GM12878 (cell line): ENCODE data around the gene CREB5. TPM values are rescaled to one million over a fixed set of nuclear protein-coding genes. Genes with fewer than 3 reads are reported as not detected.

Source experiments
- CBFB ChIP-seq: IDR thresholded peaks from 2 replicates; pipeline ENCODE4 v1.6.1; 2016; ENCODE audit warnings: antibody characterized with exemption, low read depth
- MYB ChIP-seq: fragments of 150-350 bp; IDR thresholded peaks from 2 replicates; pipeline ENCODE4 v1.6.1; 2014; ENCODE audit warnings: mild to moderate bottlenecking, low read depth, low read length, borderline replicate concordance
- NR2C1 ChIP-seq: fragments of 450-650 bp; IDR thresholded peaks from 2 replicates; pipeline ENCODE4 v1.6.1; 2017; ENCODE audit warnings: antibody characterized with exemption, mild to moderate bottlenecking, moderate library complexity
- PAX5 ChIP-seq: IDR thresholded peaks from 2 replicates; pipeline ENCODE4 v1.6.1; 2011; ENCODE audit warnings: low read depth, low read length, borderline replicate concordance
- RAD21 ChIP-seq: IDR thresholded peaks from 2 replicates; pipeline ENCODE4 v1.6.1; 2011; ENCODE audit warnings: mild to moderate bottlenecking, low read depth, low read length, moderate library complexity; ENCODE audit not compliant: insufficient read depth
- SPI1 ChIP-seq: IDR thresholded peaks from 2 replicates; pipeline ENCODE4 v1.6.1; 2011; ENCODE audit warnings: low read depth, mild to moderate bottlenecking, low read length, moderate library complexity, borderline replicate concordance; ENCODE audit not compliant: insufficient read depth
- SREBF2 ChIP-seq: IDR thresholded peaks from 2 replicates; pipeline ENCODE4 v1.6.1; 2012; ENCODE audit warnings: mild to moderate bottlenecking, low read length
- TCF3 ChIP-seq: IDR thresholded peaks from 2 replicates; pipeline ENCODE4 v1.6.1; 2012; ENCODE audit warnings: low read depth, mild to moderate bottlenecking, low read length, borderline replicate concordance; ENCODE audit not compliant: insufficient read depth
- ZBED1 ChIP-seq: IDR thresholded peaks from 2 replicates; pipeline ENCODE4 v1.6.1; 2016; ENCODE audit warnings: borderline replicate concordance
- polyA plus RNA-seq, 11 experiments: library from polyadenylated mRNA; depleted of rRNA in 4 of 11; unstranded in 6 of 11; stranded (reverse) in 5 of 11; fragments of >200 nt; fragmentation: Nextera tagmentation in 4 of 11; fragmentation: Illumina TruSeq in 1 of 11; extraction: Ambion mirVana in 4 of 11; extraction: Trizol in 1 of 11; gene quantifications; 1 replicate in 1 of 11; 2 replicates in 10 of 11; pipeline versions ENCODE4 v1.2.1 to v1.2.3, GENCODE V29; 2011 to 2016; ENCODE audit warnings: inconsistent platforms in 2 of 11, missing spikeins in 2 of 11, low read depth in 1 of 11
- total RNA-seq, 4 experiments: library from RNA; depleted of rRNA in 3 of 4; stranded (reverse); fragments of >200 nt in 3 of 4; fragmentation: Illumina TruSeq in 1 of 4; extraction: Trizol in 1 of 4; gene quantifications; 2 replicates each; pipeline versions ENCODE4 v1.2.1 to v1.2.3, GENCODE V29; 2013 to 2021
- TF ChIP-seq, protein P1 (sequence below): fragments of 450-650 bp; IDR thresholded peaks from 2 replicates; pipeline ENCODE4 v1.6.1; 2017; ENCODE audit warnings: borderline replicate concordance
- TF ChIP-seq, protein P2 (sequence below): fragments of 450-650 bp; IDR thresholded peaks from 2 replicates; pipeline ENCODE4 v1.6.1; 2016; ENCODE audit warnings: mild to moderate bottlenecking, moderate library complexity, borderline replicate concordance
- TF ChIP-seq, protein P3 (sequence below): fragments of 150-350 bp; IDR thresholded peaks from 2 replicates; pipeline ENCODE4 v1.6.1; 2016; ENCODE audit warnings: low read depth, low read length
- TF ChIP-seq, protein P4 (sequence below): IDR thresholded peaks from 2 replicates; pipeline ENCODE4 v1.6.1; 2011; ENCODE audit warnings: mild to moderate bottlenecking, low read depth, low read length, moderate library complexity; ENCODE audit not compliant: insufficient replicate concordance
- TF ChIP-seq, protein P5 (sequence below), 3 experiments: IDR thresholded peaks in 2 of 3; conservative IDR thresholded peaks in 1 of 3; 2 replicates each; pipeline ENCODE4 v1.5.1; 2011; ENCODE audit warnings: low read depth in 3 of 3, low read length in 3 of 3, mild to moderate bottlenecking in 3 of 3, control low read depth in 2 of 3, moderate library complexity in 2 of 3, inconsistent platforms in 1 of 3, mixed read lengths in 1 of 3; ENCODE audit not compliant: control insufficient read depth in 2 of 3, insufficient read depth in 1 of 3; ENCODE audit errors: extremely low read depth in 1 of 3
- TF ChIP-seq, protein P6 (sequence below): IDR thresholded peaks from 2 replicates; pipeline ENCODE4 v1.6.1; 2012; ENCODE audit warnings: low read length, inconsistent platforms

The CREB5 gene
- total and polyA plus RNA-seq, 10 of the 15 experiments (the other 5 are each of a cell fraction or from before 2014, with no cell fraction given) = 12.9 to 74.1 (median 53.0) TPM

DNA sequence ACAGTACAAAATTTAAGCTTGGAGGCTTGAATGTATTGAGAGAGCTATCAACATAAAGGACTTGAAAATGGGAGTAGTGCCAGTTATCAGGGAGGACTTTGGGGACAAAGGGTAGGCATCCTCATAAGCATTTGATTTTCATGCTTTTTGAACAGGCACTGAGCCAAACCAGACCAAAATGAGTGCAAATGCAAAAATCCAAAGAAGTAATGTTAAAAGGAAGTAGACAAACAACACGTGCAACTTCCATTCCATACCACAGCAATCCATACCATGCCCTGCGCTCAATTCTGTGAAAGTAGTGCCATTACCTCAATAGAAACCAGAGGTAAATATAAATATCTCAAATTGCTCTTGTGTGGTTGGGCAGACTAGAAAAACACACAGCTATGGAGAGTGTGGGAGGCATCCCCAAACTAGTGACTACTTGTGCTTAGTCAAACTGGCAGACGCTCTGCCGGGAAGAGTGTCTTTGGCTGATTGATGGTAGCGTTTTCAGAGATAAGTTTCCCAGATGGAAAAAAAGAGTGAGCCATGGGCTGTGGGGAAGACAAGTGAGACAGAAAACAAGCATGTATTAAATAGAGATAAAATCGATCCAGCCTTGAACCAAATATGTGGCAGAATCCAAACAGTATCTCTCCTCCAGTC is 161.5 kb downstream of the CREB5 start (continued):
- TF ChIP-seq, protein P1, sequence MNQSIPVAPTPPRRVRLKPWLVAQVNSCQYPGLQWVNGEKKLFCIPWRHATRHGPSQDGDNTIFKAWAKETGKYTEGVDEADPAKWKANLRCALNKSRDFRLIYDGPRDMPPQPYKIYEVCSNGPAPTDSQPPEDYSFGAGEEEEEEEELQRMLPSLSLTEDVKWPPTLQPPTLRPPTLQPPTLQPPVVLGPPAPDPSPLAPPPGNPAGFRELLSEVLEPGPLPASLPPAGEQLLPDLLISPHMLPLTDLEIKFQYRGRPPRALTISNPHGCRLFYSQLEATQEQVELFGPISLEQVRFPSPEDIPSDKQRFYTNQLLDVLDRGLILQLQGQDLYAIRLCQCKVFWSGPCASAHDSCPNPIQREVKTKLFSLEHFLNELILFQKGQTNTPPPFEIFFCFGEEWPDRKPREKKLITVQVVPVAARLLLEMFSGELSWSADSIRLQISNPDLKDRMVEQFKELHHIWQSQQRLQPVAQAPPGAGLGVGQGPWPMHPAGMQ = no peak
- TF ChIP-seq ZBED1 (no peak), RAD21 (no peak), SPI1 (no peak), PAX5 (no peak), TCF3 (no peak), CBFB (0 out of 2 replicates have a peak, but pooled peaks have one; percentile 38), SREBF2 (no peak), MYB (no peak), NR2C1 (no peak)
- TF ChIP-seq, protein P2, sequence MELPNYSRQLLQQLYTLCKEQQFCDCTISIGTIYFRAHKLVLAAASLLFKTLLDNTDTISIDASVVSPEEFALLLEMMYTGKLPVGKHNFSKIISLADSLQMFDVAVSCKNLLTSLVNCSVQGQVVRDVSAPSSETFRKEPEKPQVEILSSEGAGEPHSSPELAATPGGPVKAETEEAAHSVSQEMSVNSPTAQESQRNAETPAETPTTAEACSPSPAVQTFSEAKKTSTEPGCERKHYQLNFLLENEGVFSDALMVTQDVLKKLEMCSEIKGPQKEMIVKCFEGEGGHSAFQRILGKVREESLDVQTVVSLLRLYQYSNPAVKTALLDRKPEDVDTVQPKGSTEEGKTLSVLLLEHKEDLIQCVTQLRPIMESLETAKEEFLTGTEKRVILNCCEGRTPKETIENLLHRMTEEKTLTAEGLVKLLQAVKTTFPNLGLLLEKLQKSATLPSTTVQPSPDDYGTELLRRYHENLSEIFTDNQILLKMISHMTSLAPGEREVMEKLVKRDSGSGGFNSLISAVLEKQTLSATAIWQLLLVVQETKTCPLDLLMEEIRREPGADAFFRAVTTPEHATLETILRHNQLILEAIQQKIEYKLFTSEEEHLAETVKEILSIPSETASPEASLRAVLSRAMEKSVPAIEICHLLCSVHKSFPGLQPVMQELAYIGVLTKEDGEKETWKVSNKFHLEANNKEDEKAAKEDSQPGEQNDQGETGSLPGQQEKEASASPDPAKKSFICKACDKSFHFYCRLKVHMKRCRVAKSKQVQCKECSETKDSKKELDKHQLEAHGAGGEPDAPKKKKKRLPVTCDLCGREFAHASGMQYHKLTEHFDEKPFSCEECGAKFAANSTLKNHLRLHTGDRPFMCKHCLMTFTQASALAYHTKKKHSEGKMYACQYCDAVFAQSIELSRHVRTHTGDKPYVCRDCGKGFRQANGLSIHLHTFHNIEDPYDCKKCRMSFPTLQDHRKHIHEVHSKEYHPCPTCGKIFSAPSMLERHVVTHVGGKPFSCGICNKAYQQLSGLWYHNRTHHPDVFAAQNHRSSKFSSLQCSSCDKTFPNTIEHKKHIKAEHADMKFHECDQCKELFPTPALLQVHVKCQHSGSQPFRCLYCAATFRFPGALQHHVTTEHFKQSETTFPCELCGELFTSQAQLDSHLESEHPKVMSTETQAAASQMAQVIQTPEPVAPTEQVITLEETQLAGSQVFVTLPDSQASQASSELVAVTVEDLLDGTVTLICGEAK = no peak
- TF ChIP-seq, protein P3, sequence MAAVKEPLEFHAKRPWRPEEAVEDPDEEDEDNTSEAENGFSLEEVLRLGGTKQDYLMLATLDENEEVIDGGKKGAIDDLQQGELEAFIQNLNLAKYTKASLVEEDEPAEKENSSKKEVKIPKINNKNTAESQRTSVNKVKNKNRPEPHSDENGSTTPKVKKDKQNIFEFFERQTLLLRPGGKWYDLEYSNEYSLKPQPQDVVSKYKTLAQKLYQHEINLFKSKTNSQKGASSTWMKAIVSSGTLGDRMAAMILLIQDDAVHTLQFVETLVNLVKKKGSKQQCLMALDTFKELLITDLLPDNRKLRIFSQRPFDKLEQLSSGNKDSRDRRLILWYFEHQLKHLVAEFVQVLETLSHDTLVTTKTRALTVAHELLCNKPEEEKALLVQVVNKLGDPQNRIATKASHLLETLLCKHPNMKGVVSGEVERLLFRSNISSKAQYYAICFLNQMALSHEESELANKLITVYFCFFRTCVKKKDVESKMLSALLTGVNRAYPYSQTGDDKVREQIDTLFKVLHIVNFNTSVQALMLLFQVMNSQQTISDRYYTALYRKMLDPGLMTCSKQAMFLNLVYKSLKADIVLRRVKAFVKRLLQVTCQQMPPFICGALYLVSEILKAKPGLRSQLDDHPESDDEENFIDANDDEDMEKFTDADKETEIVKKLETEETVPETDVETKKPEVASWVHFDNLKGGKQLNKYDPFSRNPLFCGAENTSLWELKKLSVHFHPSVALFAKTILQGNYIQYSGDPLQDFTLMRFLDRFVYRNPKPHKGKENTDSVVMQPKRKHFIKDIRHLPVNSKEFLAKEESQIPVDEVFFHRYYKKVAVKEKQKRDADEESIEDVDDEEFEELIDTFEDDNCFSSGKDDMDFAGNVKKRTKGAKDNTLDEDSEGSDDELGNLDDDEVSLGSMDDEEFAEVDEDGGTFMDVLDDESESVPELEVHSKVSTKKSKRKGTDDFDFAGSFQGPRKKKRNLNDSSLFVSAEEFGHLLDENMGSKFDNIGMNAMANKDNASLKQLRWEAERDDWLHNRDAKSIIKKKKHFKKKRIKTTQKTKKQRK = no peak
- TF ChIP-seq, protein P4, sequence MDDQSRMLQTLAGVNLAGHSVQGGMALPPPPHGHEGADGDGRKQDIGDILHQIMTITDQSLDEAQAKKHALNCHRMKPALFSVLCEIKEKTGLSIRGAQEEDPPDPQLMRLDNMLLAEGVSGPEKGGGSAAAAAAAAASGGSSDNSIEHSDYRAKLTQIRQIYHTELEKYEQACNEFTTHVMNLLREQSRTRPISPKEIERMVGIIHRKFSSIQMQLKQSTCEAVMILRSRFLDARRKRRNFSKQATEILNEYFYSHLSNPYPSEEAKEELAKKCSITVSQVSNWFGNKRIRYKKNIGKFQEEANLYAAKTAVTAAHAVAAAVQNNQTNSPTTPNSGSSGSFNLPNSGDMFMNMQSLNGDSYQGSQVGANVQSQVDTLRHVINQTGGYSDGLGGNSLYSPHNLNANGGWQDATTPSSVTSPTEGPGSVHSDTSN = no peak
- TF ChIP-seq, protein P5, sequence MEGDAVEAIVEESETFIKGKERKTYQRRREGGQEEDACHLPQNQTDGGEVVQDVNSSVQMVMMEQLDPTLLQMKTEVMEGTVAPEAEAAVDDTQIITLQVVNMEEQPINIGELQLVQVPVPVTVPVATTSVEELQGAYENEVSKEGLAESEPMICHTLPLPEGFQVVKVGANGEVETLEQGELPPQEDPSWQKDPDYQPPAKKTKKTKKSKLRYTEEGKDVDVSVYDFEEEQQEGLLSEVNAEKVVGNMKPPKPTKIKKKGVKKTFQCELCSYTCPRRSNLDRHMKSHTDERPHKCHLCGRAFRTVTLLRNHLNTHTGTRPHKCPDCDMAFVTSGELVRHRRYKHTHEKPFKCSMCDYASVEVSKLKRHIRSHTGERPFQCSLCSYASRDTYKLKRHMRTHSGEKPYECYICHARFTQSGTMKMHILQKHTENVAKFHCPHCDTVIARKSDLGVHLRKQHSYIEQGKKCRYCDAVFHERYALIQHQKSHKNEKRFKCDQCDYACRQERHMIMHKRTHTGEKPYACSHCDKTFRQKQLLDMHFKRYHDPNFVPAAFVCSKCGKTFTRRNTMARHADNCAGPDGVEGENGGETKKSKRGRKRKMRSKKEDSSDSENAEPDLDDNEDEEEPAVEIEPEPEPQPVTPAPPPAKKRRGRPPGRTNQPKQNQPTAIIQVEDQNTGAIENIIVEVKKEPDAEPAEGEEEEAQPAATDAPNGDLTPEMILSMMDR (IDR thresholded peaks at IDR 0.05 in 2 of 3, conservative IDR thresholded peaks at IDR 0.05 in 1 of 3; ENCODE audit: control insufficient read depth in 2 of 3, extremely low read depth in 1 of 3, insufficient read depth in 1 of 3, low read depth in 3 of 3, low read length in 3 of 3) = no peak
- TF ChIP-seq, protein P6, sequence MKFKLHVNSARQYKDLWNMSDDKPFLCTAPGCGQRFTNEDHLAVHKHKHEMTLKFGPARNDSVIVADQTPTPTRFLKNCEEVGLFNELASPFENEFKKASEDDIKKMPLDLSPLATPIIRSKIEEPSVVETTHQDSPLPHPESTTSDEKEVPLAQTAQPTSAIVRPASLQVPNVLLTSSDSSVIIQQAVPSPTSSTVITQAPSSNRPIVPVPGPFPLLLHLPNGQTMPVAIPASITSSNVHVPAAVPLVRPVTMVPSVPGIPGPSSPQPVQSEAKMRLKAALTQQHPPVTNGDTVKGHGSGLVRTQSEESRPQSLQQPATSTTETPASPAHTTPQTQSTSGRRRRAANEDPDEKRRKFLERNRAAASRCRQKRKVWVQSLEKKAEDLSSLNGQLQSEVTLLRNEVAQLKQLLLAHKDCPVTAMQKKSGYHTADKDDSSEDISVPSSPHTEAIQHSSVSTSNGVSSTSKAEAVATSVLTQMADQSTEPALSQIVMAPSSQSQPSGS = peak; percentile 77; the same call in 1 of the 2 replicates
